Activated T-helper 1 cell treated with anti-CD3 and anti-CD28 coated beads, Interleukin-12 subunit alpha, Interleukin-12 subunit beta, Interleukin-2, Interleukin-4 antibody, amounts not matched to agents 30 ng/mL and 10 ng/mL and 1 ng/mL, durations not matched to agents 14 hours and 24 hours and 36 hours (primary cell): ENCODE data around the gene BLACAT1. TPM values are rescaled to one million over a fixed set of nuclear protein-coding genes. Genes with fewer than 3 reads are reported as not detected.

Experiments used
- DNase-seq: peaks from one replicate; pipeline ENCODE4 v3.0.0; 2021; ENCODE audit warnings: low spot score
- H3K27ac Mint-ChIP-seq: one replicate; pipeline ENCODE4 v1.8.0; 2021; ENCODE audit warnings: mild to moderate bottlenecking, mixed read lengths
- H3K27me3 Mint-ChIP-seq: one replicate; pipeline ENCODE4 v1.8.0; 2022; ENCODE audit warnings: mild to moderate bottlenecking, moderate library complexity, mixed read lengths; ENCODE audit not compliant: insufficient read depth
- H3K36me3 Mint-ChIP-seq: one replicate; pipeline ENCODE4 v1.8.0; 2021; ENCODE audit warnings: low read depth, mixed read lengths
- H3K4me1 Mint-ChIP-seq: one replicate; pipeline ENCODE4 v1.8.0; 2021; ENCODE audit warnings: low read depth, mixed read lengths
- H3K4me3 Mint-ChIP-seq: one replicate; pipeline ENCODE4 v1.8.0; 2021; ENCODE audit warnings: mild to moderate bottlenecking, moderate library complexity, mixed read lengths
- H3K9me3 Mint-ChIP-seq: one replicate; pipeline ENCODE4 v1.8.0; 2021; ENCODE audit warnings: mixed read lengths
- intact Hi-C: fragments of 100-400 bp; cut with micrococcal nuclease; formaldehyde crosslinking; loops from one replicate; pipeline ENCODE4 v1.15.1; 2024
- total RNA-seq: library from RNA; stranded (reverse); gene quantifications from 2 replicates; pipeline ENCODE4 v1.2.3, GENCODE V29; 2022

Gene BLACAT1
- total RNA-seq, 1 donor from 2014 or later: 0.16 TPM

- intact Hi-C loops: loop anchor here (10.0 kb wide), 1 partner anchor 185 kb away; no protein-coding TSS in a partner anchor
- Mint-ChIP-seq H3K36me3 (no peaks in the 10 kb centered on the region), H3K9me3 (no peaks in the 10 kb centered on the region), H3K27ac (peak overlapping the region; percentile 44), H3K4me1 (peaks cover 5% of the 10 kb centered on the region), H3K4me3 (peak overlapping the region; percentile 35), H3K27me3 (peaks cover 47% of the 10 kb centered on the region)
- no peak for DNase-seq
These were observed 6.5 kb downstream of the BLACAT1 start for GRCh38 chr1:205449254-205449749.

GRCh38 chr1:205448540-205449253, 7.1 kb downstream of the BLACAT1 start:
- peaks cover 42% of the 10 kb centered on the region for H3K27me3 Mint-ChIP-seq
- peaks cover 5% of the 10 kb centered on the region for H3K4me1 Mint-ChIP-seq
- no peak for DNase-seq
- H3K4me3 Mint-ChIP-seq: no peak overlapping the region
- no peaks in the 10 kb centered on the region for H3K36me3 Mint-ChIP-seq
- no peaks in the 10 kb centered on the region for H3K9me3 Mint-ChIP-seq
- no peak overlapping the region for H3K27ac Mint-ChIP-seq
- intact Hi-C loops: loop anchor here (10.0 kb wide), 1 partner anchor 184 kb away; no protein-coding TSS in a partner anchor

- no peaks in the 10 kb centered on the region for H3K36me3 Mint-ChIP-seq
- peaks cover 33% of the 10 kb centered on the region for H3K27me3 Mint-ChIP-seq
- no peak for DNase-seq
- intact Hi-C loops: loop anchor here (10.0 kb wide), 1 partner anchor 183 kb away; no protein-coding TSS in a partner anchor
- H3K9me3 Mint-ChIP-seq: no peaks in the 10 kb centered on the region
- no peak overlapping the region for H3K4me3 Mint-ChIP-seq
- peaks cover 5% of the 10 kb centered on the region for H3K4me1 Mint-ChIP-seq
- H3K27ac Mint-ChIP-seq: no peak overlapping the region
These were observed 8.1 kb downstream of the BLACAT1 start for GRCh38 chr1:205447457-205448341.

- no peak overlapping the region for H3K27ac Mint-ChIP-seq
- no peaks in the 10 kb centered on the region for H3K9me3 Mint-ChIP-seq
These were observed 9.0 kb downstream of the BLACAT1 start for GRCh38 chr1:205446828-205447227.

GRCh38 chr1:205445646-205445935, 10.3 kb downstream of the BLACAT1 start:
- Mint-ChIP-seq H3K36me3 (no peaks in the 10 kb centered on the region), H3K27ac (no peak overlapping the region), H3K4me1 (peaks cover 17% of the 10 kb centered on the region), H3K27me3 (peaks cover 16% of the 10 kb centered on the region), H3K4me3 (no peak overlapping the region), H3K9me3 (no peaks in the 10 kb centered on the region)
- no peak for DNase-seq
- intact Hi-C loops: loop anchor here (10.0 kb wide), 1 partner anchor 181 kb away; no protein-coding TSS in a partner anchor

More at GRCh38 chr1:205446828-205447227, 9.0 kb downstream of the BLACAT1 start:
- Mint-ChIP-seq H3K4me1 (peaks cover 5% of the 10 kb centered on the region), H3K36me3 (no peaks in the 10 kb centered on the region), H3K27me3 (peaks cover 27% of the 10 kb centered on the region), H3K4me3 (no peak overlapping the region)
- DNase-seq: no peak
- intact Hi-C loops: loop anchor here (10.0 kb wide), 1 partner anchor 182 kb away; no protein-coding TSS in a partner anchor

GRCh38 chr1:205444931-205445645, 10.8 kb downstream of the BLACAT1 start:
- intact Hi-C loops: loop anchor here (10.0 kb wide), 1 partner anchor 180 kb away; no protein-coding TSS in a partner anchor
- Mint-ChIP-seq H3K27ac (no peak overlapping the region), H3K4me1 (peaks cover 21% of the 10 kb centered on the region), H3K4me3 (no peak overlapping the region), H3K36me3 (no peaks in the 10 kb centered on the region), H3K27me3 (peaks cover 15% of the 10 kb centered on the region), H3K9me3 (no peaks in the 10 kb centered on the region)
- no peak for DNase-seq

- Mint-ChIP-seq H3K4me1 (peaks cover 17% of the 10 kb centered on the region), H3K27me3 (peaks cover 15% of the 10 kb centered on the region), H3K9me3 (no peaks in the 10 kb centered on the region), H3K36me3 (no peaks in the 10 kb centered on the region), H3K4me3 (no peak overlapping the region), H3K27ac (no peak overlapping the region)
- intact Hi-C loops: loop anchor here (10.0 kb wide), 1 partner anchor 180 kb away; no protein-coding TSS in a partner anchor
- no peak for DNase-seq
These were observed 11.4 kb downstream of the BLACAT1 start for GRCh38 chr1:205444300-205444930.

GRCh38 chr1:205443585-205444299, 12.1 kb downstream of the BLACAT1 start:
- Mint-ChIP-seq H3K4me1 (peaks cover 15% of the 10 kb centered on the region), H3K36me3 (no peaks in the 10 kb centered on the region), H3K27me3 (peaks cover 15% of the 10 kb centered on the region), H3K9me3 (no peaks in the 10 kb centered on the region), H3K27ac (no peak overlapping the region), H3K4me3 (no peak overlapping the region)
- DNase-seq: no peak
- intact Hi-C loops: loop anchor here (10.0 kb wide), 1 partner anchor 179 kb away; no protein-coding TSS in a partner anchor

GRCh38 chr1:205442051-205442725, 13.7 kb downstream of the BLACAT1 start:
- intact Hi-C loops: loop anchor here (10.0 kb wide), 1 partner anchor 177 kb away; no protein-coding TSS in a partner anchor
- Mint-ChIP-seq H3K4me1 (peaks cover 15% of the 10 kb centered on the region), H3K27ac (no peak overlapping the region), H3K27me3 (peaks cover 13% of the 10 kb centered on the region), H3K9me3 (no peaks in the 10 kb centered on the region), H3K4me3 (no peak overlapping the region), H3K36me3 (no peaks in the 10 kb centered on the region)
- no peak for DNase-seq

GRCh38 chr1:205441716-205442050, 14.2 kb downstream of the BLACAT1 start:
- H3K36me3 Mint-ChIP-seq: no peaks in the 10 kb centered on the region
- H3K4me3 Mint-ChIP-seq: no peak overlapping the region
- peaks cover 12% of the 10 kb centered on the region for H3K27me3 Mint-ChIP-seq
- intact Hi-C loops: loop anchor here (2.0 to 10.0 kb wide), 2 partner anchors 39 to 177 kb away; no protein-coding TSS in a partner anchor
- peaks cover 15% of the 10 kb centered on the region for H3K4me1 Mint-ChIP-seq
- no peak for DNase-seq
- H3K9me3 Mint-ChIP-seq: no peaks in the 10 kb centered on the region
- no peak overlapping the region for H3K27ac Mint-ChIP-seq

GRCh38 chr1:205441318-205441633, 14.6 kb downstream of the BLACAT1 start:
- no peak for DNase-seq
- intact Hi-C loops: loop anchor here (2.0 to 10.0 kb wide), 2 partner anchors 40 to 176 kb away; no protein-coding TSS in a partner anchor
- Mint-ChIP-seq H3K9me3 (no peaks in the 10 kb centered on the region), H3K4me1 (peaks cover 15% of the 10 kb centered on the region), H3K4me3 (peak overlapping the region; percentile 63), H3K36me3 (no peaks in the 10 kb centered on the region), H3K27me3 (peaks cover 13% of the 10 kb centered on the region), H3K27ac (peak overlapping the region; percentile 83)
